Measurements from ENCODE around the gene PRRC2C. TPM values are rescaled to one million over a fixed set of nuclear protein-coding genes. Genes with fewer than 3 reads are reported as not detected.
"Not testable (repeated sequence)": the region's sequence is repeated elsewhere in the genome, so short reads cannot be mapped to it uniquely, and the experiment has no call there.

The PRRC2C gene
- total RNA-seq, 1 donor from 2014 or later = 201 TPM

- H3K4me3 Mint-ChIP-seq (ENCODE audit: unreplicated experiment) = no peak overlapping the region
- no peak for TF ChIP-seq CTCF (IDR thresholded peaks at IDR 0.05; ENCODE audit: partially characterized antibody, unreplicated experiment)
- DNase-seq = no peak
- H3K9me3 Mint-ChIP-seq (ENCODE audit: unreplicated experiment) = no peaks in the 10 kb centered on the region
- no peaks in the 10 kb centered on the region for H3K36me3 Mint-ChIP-seq (ENCODE audit: unreplicated experiment)
- no peak overlapping the region for H3K27ac Mint-ChIP-seq (ENCODE audit: unreplicated experiment)
- H3K4me1 Mint-ChIP-seq (ENCODE audit: low read depth, unreplicated experiment) = no peaks in the 10 kb centered on the region
- H3K27me3 Mint-ChIP-seq (ENCODE audit: unreplicated experiment) = peaks cover 3% of the 10 kb centered on the region
These were observed 128.0 kb downstream of the PRRC2C start for GRCh38 chr1:171613282-171613681.

GRCh38 chr1:171615122-171615906 is 130.0 kb downstream of the PRRC2C start:
- DNase-seq; H3K36me3 Mint-ChIP-seq (ENCODE audit: unreplicated experiment); H3K4me1 Mint-ChIP-seq (ENCODE audit: low read depth, unreplicated experiment); H3K27me3 Mint-ChIP-seq (ENCODE audit: unreplicated experiment); H3K9me3 Mint-ChIP-seq (ENCODE audit: unreplicated experiment); H3K27ac Mint-ChIP-seq (ENCODE audit: unreplicated experiment); H3K4me3 Mint-ChIP-seq (ENCODE audit: unreplicated experiment): not testable (repeated sequence)

- TF ChIP-seq CTCF (IDR thresholded peaks at IDR 0.05; ENCODE audit: partially characterized antibody, unreplicated experiment) = no peak
- no peaks in the 10 kb centered on the region for H3K4me1 Mint-ChIP-seq (ENCODE audit: low read depth, unreplicated experiment)
- peaks cover 2% of the 10 kb centered on the region for H3K9me3 Mint-ChIP-seq (ENCODE audit: unreplicated experiment)
- no peak overlapping the region for H3K27ac Mint-ChIP-seq (ENCODE audit: unreplicated experiment)
- H3K36me3 Mint-ChIP-seq (ENCODE audit: unreplicated experiment) = no peaks in the 10 kb centered on the region
- no peak overlapping the region for H3K4me3 Mint-ChIP-seq (ENCODE audit: unreplicated experiment)
- DNase-seq = no peak
- H3K27me3 Mint-ChIP-seq (ENCODE audit: unreplicated experiment) = peaks cover 3% of the 10 kb centered on the region
These were observed 131.3 kb downstream of the PRRC2C start for GRCh38 chr1:171616586-171616985.

- peaks cover 2% of the 10 kb centered on the region for H3K9me3 Mint-ChIP-seq (ENCODE audit: unreplicated experiment)
- no peaks in the 10 kb centered on the region for H3K36me3 Mint-ChIP-seq (ENCODE audit: unreplicated experiment)
- no peak for DNase-seq
- TF ChIP-seq CTCF (IDR thresholded peaks at IDR 0.05; ENCODE audit: partially characterized antibody, unreplicated experiment) = no peak
- H3K4me3 Mint-ChIP-seq (ENCODE audit: unreplicated experiment) = no peak within 1 kb of the TSS
- no peaks in the 10 kb centered on the region for H3K27me3 Mint-ChIP-seq (ENCODE audit: unreplicated experiment)
- H3K27ac Mint-ChIP-seq (ENCODE audit: unreplicated experiment) = no peak within 1 kb of the TSS
- no peaks in the 10 kb centered on the region for H3K4me1 Mint-ChIP-seq (ENCODE audit: low read depth, unreplicated experiment)
These were observed 136.8 kb downstream of the PRRC2C start, which contains the start of gene MYOCOS for GRCh38 chr1:171622152-171622462. Gene MYOCOS, plus strand, starts transcription at chr1:171622243. Its CDS starts 1,641 bp downstream, at chr1:171623884.

GRCh38 chr1:171623651-171624331 is 138.5 kb downstream of the PRRC2C start:
- DNase-seq = no peak
- H3K36me3 Mint-ChIP-seq (ENCODE audit: unreplicated experiment) = no peaks in the 10 kb centered on the region
- H3K27ac Mint-ChIP-seq (ENCODE audit: unreplicated experiment) = no peak overlapping the region
- no peaks in the 10 kb centered on the region for H3K4me1 Mint-ChIP-seq (ENCODE audit: low read depth, unreplicated experiment)
- TF ChIP-seq CTCF (IDR thresholded peaks at IDR 0.05; ENCODE audit: partially characterized antibody, unreplicated experiment) = no peak
- no peak overlapping the region for H3K4me3 Mint-ChIP-seq (ENCODE audit: unreplicated experiment)
- H3K27me3 Mint-ChIP-seq (ENCODE audit: unreplicated experiment) = no peaks in the 10 kb centered on the region
- peaks cover 2% of the 10 kb centered on the region for H3K9me3 Mint-ChIP-seq (ENCODE audit: unreplicated experiment)
